ENCODE data around the gene TAPBPL. TPM values are rescaled to one million over a fixed set of nuclear protein-coding genes. Genes with fewer than 3 reads are reported as not detected.

The TAPBPL gene
- total and polyA plus RNA-seq, 2 of the 4 experiments (the other 2 are of a cell fraction), result 3.4 to 12.1 TPM

- H3K56ac ChIP-seq (ENCODE audit: extremely low read depth, insufficient read depth, low read length), result no peak overlapping the region
- no peaks in the 10 kb centered on the region for H4K20me1 ChIP-seq (ENCODE audit: insufficient read depth, low read length)
- in situ Hi-C loops (cut with MboI; ENCODE audit: low sequenced_read_pairs) (no loop called here), dilution Hi-C loops (cut with HindIII; ENCODE audit: low sequenced_read_pairs, unreplicated experiment) (no loop called here), intact Hi-C loops (cut with micrococcal nuclease) (no loop called here)
- H2BK120ac ChIP-seq (ENCODE audit: low read depth, low read length), result no peak overlapping the region
- peaks cover 8% of the 10 kb centered on the region; the same call in 1 of the 2 replicates for H3K9me1 ChIP-seq (ENCODE audit: insufficient read depth, low read length)
- 100% methylated on average over 2 of the region's 12 CpGs; no CpG with 5 or more reads in 1 of the 2 experiments for WGBS, 2 experiments (ENCODE audit: extremely low coverage in 2 of 2, insufficient read length in 1 of 2)
- POLR2A ChIA-PET (ENCODE audit: unreplicated experiment), result no interaction called here
- no TSS peak for BruUV-seq (replicated peaks)
- no peak overlapping the region for H4K5ac ChIP-seq (ENCODE audit: low read depth, low read length)
- H3K27me3 ChIP-seq (ENCODE audit: control insufficient read depth, insufficient read depth, low read length), result no peaks in the 10 kb centered on the region
- no peak for ATAC-seq (ENCODE audit: low read depth)
- H3K9me3 ChIP-seq (ENCODE audit: control insufficient read depth, insufficient read depth, low read length), result no peaks in the 10 kb centered on the region
- H3K27ac ChIP-seq (ENCODE audit: insufficient read depth, low read length), result no peak overlapping the region
- TF ChIP-seq BHLHE40 (IDR thresholded peaks at IDR 0.05; ENCODE audit: low read depth, low read length) (no peak), MAFK (IDR thresholded peaks at IDR 0.05; ENCODE audit: low read depth, low read length) (no peak), RAD21 (IDR thresholded peaks at IDR 0.05; ENCODE audit: low read length) (no peak), RFX5 (IDR thresholded peaks at IDR 0.05; ENCODE audit: low read depth, low read length) (no peak)
- no peak overlapping the region for H3K14ac ChIP-seq (replicated peaks; ENCODE audit: low read depth, low read length)
- no peak overlapping the region for H2BK15ac ChIP-seq (ENCODE audit: low read depth, low read length)
- no peak overlapping the region for H2AFZ ChIP-seq (replicated peaks; ENCODE audit: low read length, poor library complexity)
- no peak overlapping the region for H2AK9ac ChIP-seq (replicated peaks; ENCODE audit: low read depth, low read length, poor library complexity)
- H2BK20ac ChIP-seq (ENCODE audit: low read depth, low read length), result no peak overlapping the region
- H2AK5ac ChIP-seq (ENCODE audit: low read depth, low read length), result no peak overlapping the region
- H3K4me1 ChIP-seq (ENCODE audit: control insufficient read depth, insufficient read depth, low read length), result peaks cover 5% of the 10 kb centered on the region; the same call in 1 of the 2 replicates
- H3K23ac ChIP-seq (ENCODE audit: low read depth, low read length), result no peak overlapping the region
- no peak overlapping the region for H3K4me3 ChIP-seq (ENCODE audit: insufficient read depth, low read depth, low read length)
- H3K4me2 ChIP-seq (ENCODE audit: low read depth, low read length), result no peak overlapping the region
- no peak overlapping the region for H3K9ac ChIP-seq (ENCODE audit: low read depth, low read length)
- DNase-seq, result no peak
- H4K8ac ChIP-seq (ENCODE audit: low read depth in 2 of 2, low read length in 2 of 2), result no peak overlapping the region
- H3K4ac ChIP-seq (ENCODE audit: low read depth, low read length), result no peak overlapping the region
- no peak overlapping the region for H2BK5ac ChIP-seq (ENCODE audit: low read depth, low read length, poor library complexity, severe bottlenecking)
- no peak overlapping the region for H3K18ac ChIP-seq (ENCODE audit: low read depth, low read length)
- peaks cover 1% of the 10 kb centered on the region; the same call in 1 of the 2 replicates for H3K36me3 ChIP-seq (ENCODE audit: control insufficient read depth, insufficient read depth, low read length)
- no peak overlapping the region for H4K91ac ChIP-seq (ENCODE audit: insufficient read depth, low read depth, low read length)
- CTCF ChIA-PET, result no interaction called here
- no peaks in the 10 kb centered on the region for H3K79me1 ChIP-seq (ENCODE audit: low read depth in 1 of 2, low read length in 2 of 2)
These were observed 13.5 kb upstream of the TAPBPL start for GRCh38 chr12:6438345-6438744.
